NCI-H2081 treated with DMSO at 0.1 percent for 48 hours (cell line): ENCODE data around the gene TECR.
A peak's percentile ranks its signal among the peaks of the same experiment; 100 is the strongest.
"Not testable (repeated sequence)": the region's sequence is repeated elsewhere in the genome, so short reads cannot be mapped to it uniquely, and the experiment has no call there.

Source experiments
- DNase-seq: peaks from one replicate; lab custom pipeline; 2025; lab: John Stamatoyannopoulos, UW

The TECR gene

DNA sequence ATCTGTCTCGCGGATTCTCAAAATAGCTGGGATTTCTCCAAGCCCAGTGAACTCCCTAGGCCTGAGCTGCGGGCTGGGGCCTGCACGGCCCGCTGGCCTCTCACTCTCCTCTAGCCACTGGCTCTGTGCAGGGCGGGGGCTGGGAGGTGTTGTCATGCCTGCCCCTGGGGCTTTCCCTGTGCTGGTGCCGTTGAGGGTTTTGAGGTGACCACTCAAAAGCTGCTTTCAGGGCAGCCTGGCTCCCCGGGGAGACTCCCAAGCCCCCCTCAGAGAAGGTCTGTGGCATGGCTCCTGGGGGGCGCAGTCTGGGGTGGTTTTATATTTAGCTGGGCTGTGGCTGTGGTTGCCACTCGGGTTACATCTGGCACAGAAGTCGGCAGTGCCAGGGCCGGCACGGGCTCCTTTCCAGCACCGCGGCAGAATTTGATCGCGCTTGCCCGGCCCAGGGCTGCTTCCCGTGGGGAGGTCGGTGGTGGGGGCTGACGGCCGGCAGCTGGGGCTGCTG lies 32.5 kb downstream of the TECR start:
- no peak for DNase-seq

- DNase-seq, result no peak
Observed at GRCh38 chr19:14562660-14563589, 33.5 kb downstream of the TECR start.

DNA sequence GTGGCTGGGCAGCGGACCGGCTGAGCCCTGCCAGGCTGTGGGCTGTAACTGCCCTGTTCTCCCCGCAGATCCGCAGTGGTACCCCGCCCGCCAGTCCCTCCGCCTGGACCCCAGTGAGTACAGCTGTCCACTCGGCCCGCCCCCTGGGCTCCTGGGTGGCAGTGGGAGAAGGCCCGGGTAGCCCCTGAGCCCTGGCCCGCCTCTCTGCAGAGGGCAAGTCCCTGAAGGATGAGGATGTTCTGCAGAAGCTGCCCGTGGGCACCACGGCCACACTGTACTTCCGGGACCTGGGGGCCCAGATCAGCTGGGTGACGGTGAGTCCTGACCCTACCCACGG lies 34.2 kb downstream of the TECR start:
- DNase-seq, result no peak

DNA sequence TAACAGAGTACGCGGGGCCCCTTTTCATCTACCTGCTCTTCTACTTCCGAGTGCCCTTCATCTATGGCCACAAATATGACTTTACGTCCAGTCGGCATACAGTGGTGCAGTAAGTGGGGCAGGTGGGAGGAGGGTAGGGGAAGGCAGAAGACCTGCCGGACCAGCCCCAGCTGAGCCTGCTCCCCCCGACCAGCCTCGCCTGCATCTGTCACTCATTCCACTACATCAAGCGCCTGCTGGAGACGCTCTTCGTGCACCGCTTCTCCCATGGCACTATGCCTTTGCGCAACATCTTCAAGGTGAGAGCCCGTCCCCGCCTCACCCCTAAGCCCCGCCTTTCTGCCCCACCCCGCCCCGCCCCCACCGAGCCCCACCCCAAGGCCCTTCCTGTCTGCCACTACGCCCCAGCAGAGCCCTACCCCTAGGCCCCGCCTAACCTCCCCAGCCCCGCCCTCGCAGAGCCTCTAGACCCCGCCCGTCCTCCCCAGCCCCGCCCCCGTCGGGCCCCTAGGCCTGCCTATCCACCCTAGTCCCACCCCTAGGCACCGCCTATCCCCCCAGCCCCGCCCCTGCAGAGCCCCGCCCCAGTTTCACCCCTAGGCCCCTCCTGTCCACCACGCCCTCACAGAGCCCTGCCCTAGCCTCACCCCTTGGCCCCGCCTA lies 34.7 kb downstream of the TECR start:
- no peak for DNase-seq

DNA sequence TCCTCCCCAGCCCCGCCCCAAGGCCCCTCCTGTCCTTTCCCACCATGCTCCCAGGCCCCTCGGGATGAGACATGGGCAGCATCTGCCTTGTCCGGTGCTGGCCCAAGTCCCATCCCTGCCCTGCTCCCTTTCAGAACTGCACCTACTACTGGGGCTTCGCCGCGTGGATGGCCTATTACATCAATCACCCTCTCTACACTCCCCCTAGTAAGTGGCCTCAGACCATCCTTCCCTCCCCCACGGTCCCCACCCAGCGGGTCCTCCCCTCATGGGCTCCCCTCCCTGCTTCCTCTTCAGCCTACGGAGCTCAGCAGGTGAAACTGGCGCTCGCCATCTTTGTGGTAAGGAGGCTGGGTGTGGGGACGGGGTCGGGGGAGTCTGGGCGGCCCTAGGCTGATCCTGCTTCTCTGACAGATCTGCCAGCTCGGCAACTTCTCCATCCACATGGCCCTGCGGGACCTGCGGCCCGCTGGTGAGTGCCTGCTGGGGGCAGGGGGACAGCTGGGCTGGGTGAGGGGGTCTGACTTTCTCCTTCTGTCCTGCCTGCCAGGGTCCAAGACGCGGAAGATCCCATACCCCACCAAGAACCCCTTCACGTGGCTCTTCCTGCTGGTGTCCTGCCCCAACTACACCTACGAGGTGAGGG lies 35.4 kb downstream of the TECR start:
- DNase-seq, result not testable (repeated sequence)

DNA sequence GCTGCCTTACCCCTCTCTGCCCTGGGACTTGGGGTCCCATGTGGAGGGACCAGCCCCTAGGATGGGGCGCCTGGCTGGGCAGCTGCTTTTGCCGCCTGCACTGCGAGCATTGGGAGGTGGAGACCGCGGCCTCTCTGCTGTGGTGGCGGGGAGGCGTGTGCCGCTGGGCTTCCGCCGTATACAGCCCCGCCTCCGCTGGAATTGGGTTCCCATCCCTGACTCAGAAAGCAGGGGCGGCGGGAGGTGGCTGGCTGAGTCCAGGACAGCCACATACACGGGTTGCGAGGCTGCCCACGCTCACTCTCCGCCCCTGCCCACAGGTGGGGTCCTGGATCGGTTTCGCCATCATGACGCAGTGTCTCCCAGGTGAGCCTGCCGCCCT lies 35.9 kb downstream of the TECR start:
- no peak for DNase-seq

- no peak for DNase-seq
Observed at GRCh38 chr19:14565765-14566711, 36.6 kb downstream of the TECR start.

GRCh38 chr19:14566712-14567077 lies 37.3 kb downstream of the TECR start:
- no peak for DNase-seq

DNA sequence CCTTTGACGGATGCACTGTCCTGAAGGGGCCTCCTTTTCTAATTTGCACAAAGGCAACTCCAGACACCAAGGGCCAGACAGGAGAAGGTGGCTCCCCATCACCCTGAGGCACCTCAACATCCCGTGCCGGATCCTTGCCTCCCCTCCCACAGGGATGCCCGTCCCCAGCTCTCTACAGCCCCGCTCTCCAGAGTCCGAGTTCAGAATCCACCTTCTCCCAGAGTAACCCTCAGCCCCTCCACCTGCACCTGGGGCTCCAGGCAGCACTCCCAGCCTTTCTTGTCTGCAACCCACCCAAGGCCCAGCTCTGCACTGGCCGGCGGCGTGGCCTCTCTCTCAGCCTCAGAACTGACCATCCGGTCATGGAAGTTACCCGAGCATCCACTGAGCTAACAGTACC lies 37.7 kb downstream of the TECR start:
- no peak for DNase-seq

- no peak for DNase-seq
Observed at GRCh38 chr19:14570864-14571527, 41.6 kb downstream of the TECR start.

- DNase-seq, result peak; percentile 61
Observed at GRCh38 chr19:14571695-14572490, 42.5 kb downstream of the TECR start, which contains the start of gene NDUFB7. Gene NDUFB7, minus strand, starts transcription at chr19:14572066. Its CDS starts 66 bp downstream, at chr19:14572000.

DNA sequence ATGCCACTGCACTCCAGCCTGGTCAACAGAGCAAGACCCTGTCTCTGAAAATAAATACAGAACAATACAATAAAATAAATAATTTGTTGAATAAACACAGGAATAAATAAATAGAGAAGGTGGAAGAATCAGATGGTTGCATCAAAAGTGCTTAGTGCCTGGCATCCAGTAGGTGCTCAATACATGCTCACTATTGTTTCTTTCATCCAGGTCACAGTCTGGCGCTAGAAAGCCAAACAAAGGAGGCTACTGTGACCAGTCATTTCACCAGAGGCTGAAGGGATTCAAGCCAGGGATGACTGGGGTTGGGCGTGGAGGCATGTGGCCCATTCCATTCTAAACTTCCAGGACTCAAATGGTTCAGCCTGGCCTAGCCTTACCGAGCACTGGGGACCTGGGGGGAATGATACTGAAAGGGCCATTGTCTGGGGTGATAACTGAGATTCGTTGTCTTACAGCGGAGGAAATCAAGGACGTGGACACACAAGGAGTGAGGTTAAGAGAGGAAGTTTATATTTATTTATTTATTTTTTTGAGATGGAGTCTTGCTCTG lies 46.1 kb downstream of the TECR start:
- DNase-seq, result no peak

DNA sequence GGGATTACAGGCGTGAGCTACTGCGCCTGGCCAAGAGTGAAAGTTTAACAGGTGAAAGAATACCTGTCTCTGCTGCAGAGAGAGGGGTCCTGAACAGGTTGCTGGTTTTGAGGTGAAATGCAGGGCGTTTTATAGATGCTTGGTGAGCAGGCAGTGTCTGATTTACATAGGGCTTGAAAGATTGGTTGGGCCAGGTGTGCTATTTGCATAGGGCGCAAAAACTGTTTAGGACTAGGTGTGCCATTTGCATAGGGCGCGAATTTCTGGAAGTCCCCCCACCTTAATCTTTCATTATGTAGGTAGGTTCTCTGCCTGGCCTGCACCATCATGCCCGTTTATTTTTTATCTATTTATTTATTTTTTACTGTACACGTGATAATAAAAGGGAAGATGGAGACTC lies 47.0 kb downstream of the TECR start:
- no peak for DNase-seq

- no peak for DNase-seq
Observed at GRCh38 chr19:14577264-14577663, 47.9 kb downstream of the TECR start.

DNA sequence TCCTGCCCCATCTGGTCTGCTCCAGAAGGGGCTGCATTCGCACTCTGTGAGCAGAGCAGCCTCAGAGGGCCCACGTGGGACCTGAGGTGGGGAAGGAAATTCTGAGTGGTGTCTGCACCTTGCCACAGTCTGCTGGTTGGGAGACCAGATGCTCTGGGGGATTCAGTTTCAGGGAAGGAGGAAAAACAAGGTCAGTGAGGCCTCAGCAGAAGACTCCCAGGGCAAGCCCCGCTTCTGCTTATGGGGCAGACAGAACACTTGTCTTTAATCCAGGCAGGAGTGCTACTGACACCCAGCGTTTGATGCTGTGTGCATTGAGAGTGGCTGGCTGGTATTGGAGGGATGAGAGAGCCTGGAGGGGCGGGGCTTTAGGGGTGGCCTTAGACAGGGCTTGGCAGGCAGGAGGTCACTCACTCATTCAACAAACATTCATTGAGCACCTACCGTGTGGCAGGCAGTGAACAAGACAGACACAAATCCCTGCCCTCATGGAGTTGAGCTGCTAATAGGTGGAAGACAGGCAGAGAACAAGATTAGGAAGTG lies 48.6 kb downstream of the TECR start:
- DNase-seq, result no peak

DNA sequence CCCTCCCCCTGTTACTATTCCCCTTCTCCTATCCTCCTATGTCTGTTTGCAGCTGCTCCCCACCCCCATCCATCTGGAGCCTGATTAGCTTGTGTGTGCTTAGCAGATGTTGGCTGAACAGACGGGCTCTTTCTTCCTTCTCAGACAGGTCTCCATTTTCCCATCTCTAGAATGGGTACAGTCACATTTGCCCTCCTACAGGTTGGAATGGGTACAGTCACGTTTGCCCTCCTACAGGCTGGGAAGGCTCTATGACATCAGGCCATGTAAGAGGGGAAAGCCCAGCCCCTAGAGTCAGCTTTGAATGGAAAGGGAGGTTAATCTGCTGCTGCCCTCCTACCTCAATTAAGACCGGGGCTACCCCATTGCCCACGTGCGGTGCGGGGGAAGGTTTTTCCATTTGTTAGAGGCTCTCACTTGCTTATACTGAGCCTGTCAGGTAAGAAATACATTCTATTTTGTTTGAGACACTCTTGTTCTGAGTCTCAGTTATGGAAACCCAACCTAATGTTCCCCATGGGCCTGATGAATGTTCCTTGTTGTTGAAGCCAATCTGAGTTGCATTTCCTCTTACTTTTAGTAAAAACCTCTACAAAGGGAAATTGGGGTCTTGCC lies 51.3 kb downstream of the TECR start:
- DNase-seq, result no peak

DNA sequence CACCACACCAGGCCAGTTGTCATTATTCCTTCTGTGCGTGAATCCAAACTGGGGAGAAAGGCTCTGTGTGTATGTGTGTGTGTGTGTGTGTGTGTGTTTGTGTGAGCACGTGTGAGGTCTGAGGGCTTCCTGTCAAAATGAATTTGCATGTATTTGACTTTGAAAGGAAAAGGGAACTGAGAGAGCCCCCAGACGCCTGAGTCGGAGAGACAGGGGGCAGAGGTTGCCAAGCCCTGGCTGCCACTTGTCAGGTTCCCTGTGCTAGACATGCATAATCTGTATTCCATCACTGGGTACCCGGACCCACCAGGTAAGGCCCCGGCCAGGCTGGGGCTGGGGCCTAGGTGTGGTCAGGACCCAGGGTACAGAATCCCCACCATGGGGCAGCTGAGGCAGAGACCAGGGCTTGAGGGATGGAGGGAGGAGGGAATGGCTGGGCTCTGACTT lies 53.5 kb downstream of the TECR start, which contains the start of gene CLEC17A:
Gene CLEC17A, plus strand, starts transcription at position 191 of the 447 bp plus-strand sequence. Its CDS starts 77 bp downstream, at position 268.
- no peak for DNase-seq

GRCh38 chr19:14584372-14584771 lies 55.0 kb downstream of the TECR start:
- DNase-seq, result not testable (repeated sequence)

DNA sequence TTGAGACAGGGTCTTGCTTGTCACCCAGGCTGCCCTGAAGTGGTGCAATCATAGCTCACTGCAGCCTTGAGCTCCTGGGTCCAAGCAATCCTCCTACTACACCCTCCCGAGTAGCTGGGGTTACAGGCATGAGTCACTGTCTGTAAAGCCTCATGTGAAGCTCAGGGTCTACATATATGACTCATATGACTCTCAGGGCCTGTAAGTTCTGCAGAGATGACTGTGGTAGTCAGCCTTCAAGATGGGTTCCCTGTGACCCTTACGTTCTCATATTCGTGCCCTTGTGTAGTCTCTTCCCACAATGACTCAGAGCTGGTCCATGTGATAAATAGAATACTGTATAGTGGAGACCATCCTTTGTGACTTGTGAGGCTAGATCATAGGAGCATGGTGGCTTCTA lies 55.8 kb downstream of the TECR start:
- not testable (repeated sequence) for DNase-seq
